ENCODE results near the gene NNMT.

The NNMT gene

GRCh38 chr11:114282488-114282887 lies 13.7 kb upstream of the NNMT start:
- Histone ChIP-seq H3K4me1 (ENCODE audit: control insufficient read depth, insufficient read depth, low read length) (no peaks in the 10 kb centered on the region), H3K36me3 (ENCODE audit: control insufficient read depth, insufficient read depth, low read length) (no peaks in the 10 kb centered on the region)
- WGBS, 2 experiments = 73 to 80% methylated on average over 3 of the region's 3 CpGs

GRCh38 chr11:114283422-114283821 lies 12.8 kb upstream of the NNMT start:
- Histone ChIP-seq H3K9me3 (ENCODE audit: control insufficient read depth, low read length) (no peaks in the 10 kb centered on the region), H3K36me3 (ENCODE audit: control insufficient read depth, insufficient read depth, low read length) (no peaks in the 10 kb centered on the region), H3K27me3 (ENCODE audit: control insufficient read depth, insufficient read depth, low read length, poor library complexity, severe bottlenecking) (no peaks in the 10 kb centered on the region), H3K4me3 (ENCODE audit: insufficient read depth, low read depth, low read length) (no peak overlapping the region), H3K4me1 (ENCODE audit: control insufficient read depth, insufficient read depth, low read length) (no peaks in the 10 kb centered on the region), H3K27ac (ENCODE audit: insufficient read depth, low read depth, low read length, poor library complexity, severe bottlenecking) (no peak overlapping the region)
- WGBS, 2 experiments = 92 to 96% methylated on average over 3 of the region's 3 CpGs

More at GRCh38 chr11:114282488-114282887, 13.7 kb upstream of the NNMT start:
- Histone ChIP-seq H3K27ac (ENCODE audit: insufficient read depth, low read depth, low read length, poor library complexity, severe bottlenecking) (no peak overlapping the region), H3K4me3 (ENCODE audit: insufficient read depth, low read depth, low read length) (no peak overlapping the region), H3K9me3 (ENCODE audit: control insufficient read depth, low read length) (no peaks in the 10 kb centered on the region), H3K27me3 (ENCODE audit: control insufficient read depth, insufficient read depth, low read length, poor library complexity, severe bottlenecking) (no peaks in the 10 kb centered on the region)

- H3K4me3 ChIP-seq (ENCODE audit: insufficient read depth, low read depth, low read length) = no peak overlapping the region
- 84 to 95% methylated on average over 2 of the region's 2 CpGs for WGBS, 2 experiments
- H3K27ac ChIP-seq (ENCODE audit: insufficient read depth, low read depth, low read length, poor library complexity, severe bottlenecking) = no peak overlapping the region
- no peaks in the 10 kb centered on the region for H3K4me1 ChIP-seq (ENCODE audit: control insufficient read depth, insufficient read depth, low read length)
- no peaks in the 10 kb centered on the region for H3K9me3 ChIP-seq (ENCODE audit: control insufficient read depth, low read length)
- H3K36me3 ChIP-seq (ENCODE audit: control insufficient read depth, insufficient read depth, low read length) = no peaks in the 10 kb centered on the region
- H3K27me3 ChIP-seq (ENCODE audit: control insufficient read depth, insufficient read depth, low read length, poor library complexity, severe bottlenecking) = no peaks in the 10 kb centered on the region
Measured at GRCh38 chr11:114284021-114284420, 12.2 kb upstream of the NNMT start.

DNA sequence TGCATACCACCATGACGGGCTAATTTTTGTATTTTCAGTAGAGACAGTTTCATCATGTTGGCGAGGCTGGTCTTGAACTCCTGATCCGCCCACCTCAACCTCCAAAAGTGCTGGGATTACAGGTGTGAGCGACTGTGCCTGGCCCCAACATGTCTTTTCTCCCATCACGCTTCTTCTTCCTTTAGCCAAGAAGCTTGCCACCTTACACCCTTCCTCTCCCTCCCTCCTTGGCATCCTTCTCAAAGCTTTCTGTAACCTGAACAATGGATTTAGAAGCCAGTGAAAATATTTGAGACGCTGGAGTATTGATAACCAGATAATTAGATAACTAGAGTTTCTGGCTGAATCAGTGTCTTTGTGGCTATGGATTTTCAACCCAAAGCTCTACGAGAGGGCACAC lies 11.3 kb upstream of the NNMT start:
- WGBS, 2 experiments = 95% methylated on average over 7 of the region's 7 CpGs
- Histone ChIP-seq H3K27me3 (ENCODE audit: control insufficient read depth, insufficient read depth, low read length, poor library complexity, severe bottlenecking) (no peaks in the 10 kb centered on the region), H3K27ac (ENCODE audit: insufficient read depth, low read depth, low read length, poor library complexity, severe bottlenecking) (no peak overlapping the region), H3K4me3 (ENCODE audit: insufficient read depth, low read depth, low read length) (no peak overlapping the region), H3K9me3 (ENCODE audit: control insufficient read depth, low read length) (no peaks in the 10 kb centered on the region), H3K36me3 (ENCODE audit: control insufficient read depth, insufficient read depth, low read length) (no peaks in the 10 kb centered on the region), H3K4me1 (ENCODE audit: control insufficient read depth, insufficient read depth, low read length) (no peaks in the 10 kb centered on the region)

GRCh38 chr11:114285599-114285998 lies 10.6 kb upstream of the NNMT start:
- no peaks in the 10 kb centered on the region for H3K4me1 ChIP-seq (ENCODE audit: control insufficient read depth, insufficient read depth, low read length)
- H3K27ac ChIP-seq (ENCODE audit: insufficient read depth, low read depth, low read length, poor library complexity, severe bottlenecking) = no peak overlapping the region
- H3K36me3 ChIP-seq (ENCODE audit: control insufficient read depth, insufficient read depth, low read length) = no peaks in the 10 kb centered on the region
- no peak overlapping the region for H3K4me3 ChIP-seq (ENCODE audit: insufficient read depth, low read depth, low read length)
- H3K27me3 ChIP-seq (ENCODE audit: control insufficient read depth, insufficient read depth, low read length, poor library complexity, severe bottlenecking) = no peaks in the 10 kb centered on the region
- no peaks in the 10 kb centered on the region for H3K9me3 ChIP-seq (ENCODE audit: control insufficient read depth, low read length)
- 84 to 90% methylated on average over 3 of the region's 3 CpGs for WGBS, 2 experiments

DNA sequence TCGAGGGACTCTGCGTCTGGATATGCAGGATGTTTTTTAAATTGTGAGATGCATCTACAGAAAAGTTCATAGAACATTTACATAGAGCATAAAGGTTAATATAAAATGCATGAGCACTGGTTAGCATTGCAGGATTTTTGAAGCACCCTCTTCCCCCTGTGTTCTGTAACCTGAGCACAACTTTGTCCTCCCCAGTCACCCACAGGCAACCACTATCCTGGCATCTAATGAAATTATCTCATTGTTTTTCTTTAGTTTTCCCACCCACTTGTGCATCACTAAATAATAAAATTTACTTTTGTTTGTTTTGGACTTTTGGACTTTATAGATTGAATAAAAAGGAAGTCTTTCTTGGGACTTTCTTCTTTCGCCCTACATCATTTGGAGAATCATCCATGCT lies 10.0 kb upstream of the NNMT start:
- 83 to 95% methylated on average over 2 to 3 of the region's 3 CpGs for WGBS, 2 experiments
- Histone ChIP-seq H3K4me3 (ENCODE audit: insufficient read depth, low read depth, low read length) (no peak overlapping the region), H3K27me3 (ENCODE audit: control insufficient read depth, insufficient read depth, low read length, poor library complexity, severe bottlenecking) (no peaks in the 10 kb centered on the region), H3K9me3 (ENCODE audit: control insufficient read depth, low read length) (no peaks in the 10 kb centered on the region), H3K27ac (ENCODE audit: insufficient read depth, low read depth, low read length, poor library complexity, severe bottlenecking) (no peak overlapping the region), H3K36me3 (ENCODE audit: control insufficient read depth, insufficient read depth, low read length) (no peaks in the 10 kb centered on the region), H3K4me1 (ENCODE audit: control insufficient read depth, insufficient read depth, low read length) (no peaks in the 10 kb centered on the region)

GRCh38 chr11:114287154-114287553 lies 9.0 kb upstream of the NNMT start:
- no peaks in the 10 kb centered on the region for H3K27me3 ChIP-seq (ENCODE audit: control insufficient read depth, insufficient read depth, low read length, poor library complexity, severe bottlenecking)
- H3K4me3 ChIP-seq (ENCODE audit: insufficient read depth, low read depth, low read length) = no peak overlapping the region
- no peaks in the 10 kb centered on the region for H3K9me3 ChIP-seq (ENCODE audit: control insufficient read depth, low read length)
- WGBS, 2 experiments = 88 to 100% methylated on average over 1 of the region's 2 CpGs
- H3K4me1 ChIP-seq (ENCODE audit: control insufficient read depth, insufficient read depth, low read length) = no peaks in the 10 kb centered on the region
- no peaks in the 10 kb centered on the region for H3K36me3 ChIP-seq (ENCODE audit: control insufficient read depth, insufficient read depth, low read length)
- H3K27ac ChIP-seq (ENCODE audit: insufficient read depth, low read depth, low read length, poor library complexity, severe bottlenecking) = no peak overlapping the region

DNA sequence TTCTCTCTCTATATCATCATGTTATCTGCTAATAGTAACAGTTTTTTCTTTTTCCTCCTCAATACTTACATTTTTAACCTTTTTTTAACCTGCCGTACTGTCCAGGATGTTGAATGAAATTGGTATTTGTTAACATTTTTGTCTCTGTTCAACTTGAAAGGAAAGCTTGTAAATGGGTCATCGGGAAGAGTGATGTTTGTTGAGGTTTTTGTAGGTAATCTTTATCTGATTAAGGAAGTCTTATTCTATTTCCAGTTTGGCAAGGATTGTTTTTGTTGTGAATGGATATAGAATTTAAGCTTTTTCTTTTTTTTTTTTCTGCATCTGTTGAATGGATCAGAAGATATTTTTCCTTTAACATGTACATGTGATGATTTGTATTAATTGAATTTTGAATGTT lies 8.1 kb upstream of the NNMT start:
- 94 to 100% methylated on average over 2 of the region's 2 CpGs for WGBS, 2 experiments
- Histone ChIP-seq H3K36me3 (ENCODE audit: control insufficient read depth, insufficient read depth, low read length) (no peaks in the 10 kb centered on the region), H3K4me1 (ENCODE audit: control insufficient read depth, insufficient read depth, low read length) (no peaks in the 10 kb centered on the region)

DNA sequence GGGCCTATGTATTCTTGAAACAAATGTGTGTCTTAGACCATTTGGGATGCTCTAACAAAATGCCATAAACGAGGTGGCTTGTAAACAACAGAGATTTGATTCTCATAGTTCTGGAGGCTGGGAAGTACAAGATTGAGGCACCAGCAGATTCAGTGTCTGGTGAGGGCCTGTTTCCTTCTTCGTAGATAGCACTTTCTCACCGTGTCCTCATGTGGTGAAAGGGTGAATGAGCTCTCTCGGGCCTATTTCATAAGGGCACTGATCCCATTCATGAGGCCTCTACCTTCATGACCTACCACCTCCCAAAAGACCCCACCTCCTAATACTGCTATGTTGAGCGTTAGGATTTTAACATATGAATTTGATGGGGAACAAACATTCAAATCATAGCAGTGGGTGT lies 6.4 kb upstream of the NNMT start:
- no peaks in the 10 kb centered on the region for H3K9me3 ChIP-seq (ENCODE audit: control insufficient read depth, low read length)
- no peaks in the 10 kb centered on the region for H3K27me3 ChIP-seq (ENCODE audit: control insufficient read depth, insufficient read depth, low read length, poor library complexity, severe bottlenecking)
- H3K4me3 ChIP-seq (ENCODE audit: insufficient read depth, low read depth, low read length) = no peak overlapping the region
- 75 to 77% methylated on average over 3 to 4 of the region's 5 CpGs for WGBS, 2 experiments
- H3K27ac ChIP-seq (ENCODE audit: insufficient read depth, low read depth, low read length, poor library complexity, severe bottlenecking) = no peak overlapping the region
- H3K36me3 ChIP-seq (ENCODE audit: control insufficient read depth, insufficient read depth, low read length) = no peaks in the 10 kb centered on the region
- H3K4me1 ChIP-seq (ENCODE audit: control insufficient read depth, insufficient read depth, low read length) = peaks cover under 1% of the 10 kb centered on the region

More for the DNA sequence above, 8.1 kb upstream of the NNMT start:
- Histone ChIP-seq H3K27ac (ENCODE audit: insufficient read depth, low read depth, low read length, poor library complexity, severe bottlenecking) (no peak overlapping the region), H3K9me3 (ENCODE audit: control insufficient read depth, low read length) (no peaks in the 10 kb centered on the region), H3K4me3 (ENCODE audit: insufficient read depth, low read depth, low read length) (no peak overlapping the region), H3K27me3 (ENCODE audit: control insufficient read depth, insufficient read depth, low read length, poor library complexity, severe bottlenecking) (no peaks in the 10 kb centered on the region)

- Histone ChIP-seq H3K4me1 (ENCODE audit: control insufficient read depth, insufficient read depth, low read length) (peaks cover 3% of the 10 kb centered on the region), H3K27ac (ENCODE audit: insufficient read depth, low read depth, low read length, poor library complexity, severe bottlenecking) (no peak overlapping the region), H3K9me3 (ENCODE audit: control insufficient read depth, low read length) (no peaks in the 10 kb centered on the region), H3K4me3 (ENCODE audit: insufficient read depth, low read depth, low read length) (no peak overlapping the region), H3K27me3 (ENCODE audit: control insufficient read depth, insufficient read depth, low read length, poor library complexity, severe bottlenecking) (no peaks in the 10 kb centered on the region), H3K36me3 (ENCODE audit: control insufficient read depth, insufficient read depth, low read length) (no peaks in the 10 kb centered on the region)
- 93 to 100% methylated on average over 2 of the region's 2 CpGs for WGBS, 2 experiments
Measured at GRCh38 chr11:114290503-114291235, 5.5 kb upstream of the NNMT start.

Measured in ectodermal cell (in vitro differentiated cells).